Suprapubic skin (tissue), 4 donors: Measurements from ENCODE around the gene GMPR. TPM values are rescaled to one million over a fixed set of nuclear protein-coding genes. Genes with fewer than 3 reads are reported as not detected.

Experiments
- DNase-seq, 2 donors: peaks; one replicate each; pipeline ENCODE4 v3.0.0-alpha.2; 2019; ENCODE audit warnings: low spot score in 2 of 2
- H3K27ac ChIP-seq: fragments of 200-600 bp; sonication (generic); one replicate; pipeline ENCODE4 v1.5.1; 2019
- H3K27me3 ChIP-seq: fragments of 200-600 bp; sonication (generic); one replicate; pipeline ENCODE4 v1.5.1; 2019
- H3K36me3 ChIP-seq: fragments of 200-600 bp; sonication (generic); one replicate; pipeline ENCODE4 v1.5.1; 2019
- H3K4me1 ChIP-seq: fragments of 200-600 bp; sonication (generic); one replicate; pipeline ENCODE4 v1.5.1; 2019
- H3K4me3 ChIP-seq: fragments of 200-600 bp; sonication (generic); one replicate; pipeline ENCODE4 v1.5.1; 2019; ENCODE audit warnings: mild to moderate bottlenecking
- H3K9me3 ChIP-seq: fragments of 200-600 bp; sonication (generic); one replicate; pipeline ENCODE4 v1.5.1; 2019
- CTCF ChIP-seq, 2 donors: fragments of 200-600 bp in 1 of 2; fragments of 450-650 bp in 1 of 2; sonication (generic) in 1 of 2; IDR thresholded peaks; one replicate each; pipeline ENCODE4 v1.5.1; 2016 to 2019; ENCODE audit warnings: antibody characterized with exemption in 2 of 2, mild to moderate bottlenecking in 1 of 2, moderate library complexity in 1 of 2
- EP300 ChIP-seq: sonication (generic); formaldehyde crosslinking; IDR thresholded peaks from one replicate; pipeline ENCODE4 v1.6.1; 2017; ENCODE audit warnings: antibody characterized with exemption
- POLR2A ChIP-seq, 2 donors: fragments of 450-650 bp; IDR thresholded peaks; one replicate each; pipeline ENCODE4 v1.6.1; 2017; ENCODE audit warnings: antibody characterized with exemption in 2 of 2, mild to moderate bottlenecking in 2 of 2, moderate library complexity in 2 of 2
- POLR2AphosphoS5 ChIP-seq, 3 donors: sonication (generic); formaldehyde crosslinking; IDR thresholded peaks; one replicate each; pipeline ENCODE4 v1.6.1; 2017; ENCODE audit warnings: antibody characterized with exemption in 3 of 3
- WGBS: methylation state at CpG from one replicate; pipeline ENCODE4 v1.1.5; 2018; 5-methylcytosine and 5-hydroxymethylcytosine counted together
- total RNA-seq, 4 donors: library from RNA; depleted of rRNA; stranded (reverse); fragments of >200 nt; gene quantifications; one replicate each; pipeline ENCODE4 v1.1.0, GENCODE V29; 2016

GMPR gene
- total RNA-seq, 4 donors from 2014 or later = 4.9 to 16.4 (median 12.9) TPM

- Histone ChIP-seq H3K4me3 (no peak overlapping the region), H3K27ac (no peak overlapping the region), H3K9me3 (no peaks in the 10 kb centered on the region), H3K4me1 (no peaks in the 10 kb centered on the region), H3K27me3 (no peaks in the 10 kb centered on the region), H3K36me3 (no peaks in the 10 kb centered on the region)
- DNase-seq = no peak
- TF ChIP-seq EP300 (no peak), CTCF (IDR thresholded peaks at IDR 0.05) (no peak), POLR2AphosphoS5 (IDR thresholded peaks at IDR 0.05) (no peak), POLR2A (IDR thresholded peaks at IDR 0.05) (no peak)
- 80% methylated on average over 2 of the region's 2 CpGs for WGBS
Observed at GRCh38 chr6:16251706-16252105, 13.3 kb downstream of the GMPR start.

GRCh38 chr6:16252686-16253299, 14.4 kb downstream of the GMPR start:
- no peak for DNase-seq
- H3K9me3 ChIP-seq = no peaks in the 10 kb centered on the region
- H3K27me3 ChIP-seq = no peaks in the 10 kb centered on the region
- H3K4me1 ChIP-seq = no peaks in the 10 kb centered on the region
- no peak overlapping the region for H3K27ac ChIP-seq
- H3K36me3 ChIP-seq = no peaks in the 10 kb centered on the region
- 69% methylated on average over 2 of the region's 2 CpGs for WGBS
- no peak for TF ChIP-seq POLR2A (IDR thresholded peaks at IDR 0.05)
- no peak overlapping the region for H3K4me3 ChIP-seq

- no peaks in the 10 kb centered on the region for H3K4me1 ChIP-seq
- H3K36me3 ChIP-seq = no peaks in the 10 kb centered on the region
- no peak overlapping the region for H3K27ac ChIP-seq
- no peak overlapping the region for H3K4me3 ChIP-seq
- TF ChIP-seq EP300 (no peak), POLR2AphosphoS5 (IDR thresholded peaks at IDR 0.05) (no peak)
- H3K27me3 ChIP-seq = no peaks in the 10 kb centered on the region
- DNase-seq = no peak
- no peaks in the 10 kb centered on the region for H3K9me3 ChIP-seq
- 86% methylated on average over 10 of the region's 10 CpGs for WGBS
Observed at GRCh38 chr6:16253399-16254144, 15.2 kb downstream of the GMPR start.

- 97% methylated on average over 9 of the region's 9 CpGs for WGBS
- Histone ChIP-seq H3K27me3 (no peaks in the 10 kb centered on the region), H3K4me3 (no peak overlapping the region), H3K4me1 (no peaks in the 10 kb centered on the region), H3K27ac (no peak overlapping the region), H3K36me3 (no peaks in the 10 kb centered on the region), H3K9me3 (no peaks in the 10 kb centered on the region)
- no peak for TF ChIP-seq POLR2A (IDR thresholded peaks at IDR 0.05)
- TF ChIP-seq EP300 = no peak
- no peak for TF ChIP-seq POLR2AphosphoS5 (IDR thresholded peaks at IDR 0.05)
- no peak for TF ChIP-seq CTCF (IDR thresholded peaks at IDR 0.05)
- DNase-seq = no peak
Observed at GRCh38 chr6:16254535-16254934, 16.1 kb downstream of the GMPR start.

- TF ChIP-seq CTCF (IDR thresholded peaks at IDR 0.05) (no peak), POLR2A (IDR thresholded peaks at IDR 0.05) (no peak), POLR2AphosphoS5 (IDR thresholded peaks at IDR 0.05) (no peak), EP300 (no peak)
- DNase-seq = no peak
- Histone ChIP-seq H3K27me3 (no peaks in the 10 kb centered on the region), H3K27ac (no peak overlapping the region), H3K4me1 (no peaks in the 10 kb centered on the region), H3K9me3 (no peaks in the 10 kb centered on the region), H3K36me3 (no peaks in the 10 kb centered on the region), H3K4me3 (no peak overlapping the region)
- 95% methylated on average over 2 of the region's 2 CpGs for WGBS
Observed at GRCh38 chr6:16256781-16257180, 18.4 kb downstream of the GMPR start.

GRCh38 chr6:16257999-16258708, 19.8 kb downstream of the GMPR start:
- WGBS = 62% methylated on average over 7 of the region's 7 CpGs
- Histone ChIP-seq H3K36me3 (no peaks in the 10 kb centered on the region), H3K4me3 (no peak overlapping the region), H3K9me3 (no peaks in the 10 kb centered on the region), H3K27me3 (no peaks in the 10 kb centered on the region), H3K4me1 (no peaks in the 10 kb centered on the region), H3K27ac (peak overlapping the region; percentile 2)
- no peak for DNase-seq
- TF ChIP-seq POLR2A (IDR thresholded peaks at IDR 0.05) (no peak), POLR2AphosphoS5 (IDR thresholded peaks at IDR 0.05) (no peak), CTCF (IDR thresholded peaks at IDR 0.05) (no peak), EP300 (no peak)
